Liver (tissue), 2 donors: ENCODE results near the gene ZNF512.
"Not testable (repeated sequence)": the region's sequence is repeated elsewhere in the genome, so short reads cannot be mapped to it uniquely, and the experiment has no call there.

Source experiments
- TF ChIP-seq, protein P1 (sequence below): IDR thresholded peaks from 2 replicates; pipeline ENCODE4 v1.6.1; 2016; ENCODE audit warnings: antibody characterized with exemption, mild to moderate bottlenecking
- TF ChIP-seq, protein P2 (sequence below): fragments of 150-350 bp; IDR thresholded peaks from 2 replicates; pipeline ENCODE4 v1.5.1; 2017; ENCODE audit warnings: improper control_type of control experiment, low read depth, low read length; ENCODE audit not compliant: missing input control
- donor health status: healthy.

DNA sequence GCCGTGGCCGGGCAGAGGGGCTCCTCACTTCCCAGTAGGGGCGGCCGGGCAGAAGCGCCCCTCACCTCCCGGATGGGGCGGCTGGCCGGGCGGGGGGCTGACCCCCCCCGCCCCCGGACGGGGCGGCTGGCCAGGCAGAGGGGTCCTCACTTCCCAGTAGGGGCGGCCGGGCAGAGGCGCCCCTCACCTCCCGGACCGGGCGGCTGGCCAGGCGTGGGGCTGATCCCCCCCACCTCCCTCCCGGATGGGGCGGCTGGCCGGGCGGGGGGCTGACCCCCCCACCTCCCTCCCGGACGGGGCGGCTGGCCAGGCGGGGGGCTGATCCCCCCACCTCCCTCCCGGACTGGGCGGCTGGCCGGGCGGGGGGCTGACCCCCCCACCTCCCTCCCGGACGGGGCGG, 43.2 kb upstream of the ZNF512 start:
- TF ChIP-seq, protein P1, sequence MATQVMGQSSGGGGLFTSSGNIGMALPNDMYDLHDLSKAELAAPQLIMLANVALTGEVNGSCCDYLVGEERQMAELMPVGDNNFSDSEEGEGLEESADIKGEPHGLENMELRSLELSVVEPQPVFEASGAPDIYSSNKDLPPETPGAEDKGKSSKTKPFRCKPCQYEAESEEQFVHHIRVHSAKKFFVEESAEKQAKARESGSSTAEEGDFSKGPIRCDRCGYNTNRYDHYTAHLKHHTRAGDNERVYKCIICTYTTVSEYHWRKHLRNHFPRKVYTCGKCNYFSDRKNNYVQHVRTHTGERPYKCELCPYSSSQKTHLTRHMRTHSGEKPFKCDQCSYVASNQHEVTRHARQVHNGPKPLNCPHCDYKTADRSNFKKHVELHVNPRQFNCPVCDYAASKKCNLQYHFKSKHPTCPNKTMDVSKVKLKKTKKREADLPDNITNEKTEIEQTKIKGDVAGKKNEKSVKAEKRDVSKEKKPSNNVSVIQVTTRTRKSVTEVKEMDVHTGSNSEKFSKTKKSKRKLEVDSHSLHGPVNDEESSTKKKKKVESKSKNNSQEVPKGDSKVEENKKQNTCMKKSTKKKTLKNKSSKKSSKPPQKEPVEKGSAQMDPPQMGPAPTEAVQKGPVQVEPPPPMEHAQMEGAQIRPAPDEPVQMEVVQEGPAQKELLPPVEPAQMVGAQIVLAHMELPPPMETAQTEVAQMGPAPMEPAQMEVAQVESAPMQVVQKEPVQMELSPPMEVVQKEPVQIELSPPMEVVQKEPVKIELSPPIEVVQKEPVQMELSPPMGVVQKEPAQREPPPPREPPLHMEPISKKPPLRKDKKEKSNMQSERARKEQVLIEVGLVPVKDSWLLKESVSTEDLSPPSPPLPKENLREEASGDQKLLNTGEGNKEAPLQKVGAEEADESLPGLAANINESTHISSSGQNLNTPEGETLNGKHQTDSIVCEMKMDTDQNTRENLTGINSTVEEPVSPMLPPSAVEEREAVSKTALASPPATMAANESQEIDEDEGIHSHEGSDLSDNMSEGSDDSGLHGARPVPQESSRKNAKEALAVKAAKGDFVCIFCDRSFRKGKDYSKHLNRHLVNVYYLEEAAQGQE, result not testable (repeated sequence)
- TF ChIP-seq, protein P2, sequence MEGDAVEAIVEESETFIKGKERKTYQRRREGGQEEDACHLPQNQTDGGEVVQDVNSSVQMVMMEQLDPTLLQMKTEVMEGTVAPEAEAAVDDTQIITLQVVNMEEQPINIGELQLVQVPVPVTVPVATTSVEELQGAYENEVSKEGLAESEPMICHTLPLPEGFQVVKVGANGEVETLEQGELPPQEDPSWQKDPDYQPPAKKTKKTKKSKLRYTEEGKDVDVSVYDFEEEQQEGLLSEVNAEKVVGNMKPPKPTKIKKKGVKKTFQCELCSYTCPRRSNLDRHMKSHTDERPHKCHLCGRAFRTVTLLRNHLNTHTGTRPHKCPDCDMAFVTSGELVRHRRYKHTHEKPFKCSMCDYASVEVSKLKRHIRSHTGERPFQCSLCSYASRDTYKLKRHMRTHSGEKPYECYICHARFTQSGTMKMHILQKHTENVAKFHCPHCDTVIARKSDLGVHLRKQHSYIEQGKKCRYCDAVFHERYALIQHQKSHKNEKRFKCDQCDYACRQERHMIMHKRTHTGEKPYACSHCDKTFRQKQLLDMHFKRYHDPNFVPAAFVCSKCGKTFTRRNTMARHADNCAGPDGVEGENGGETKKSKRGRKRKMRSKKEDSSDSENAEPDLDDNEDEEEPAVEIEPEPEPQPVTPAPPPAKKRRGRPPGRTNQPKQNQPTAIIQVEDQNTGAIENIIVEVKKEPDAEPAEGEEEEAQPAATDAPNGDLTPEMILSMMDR, result not testable (repeated sequence)
